HL-60 (cell line): ENCODE results near the gene TSHZ1.

Experiments used
- DNase-seq, 2 experiments: peaks; one replicate each; pipeline ENCODE4 v3.0.0-alpha.2; 2010 to 2020; ENCODE audit warnings: low read depth in 1 of 2, low spot score in 1 of 2
- H3K27ac ChIP-seq: fragments of 250-450 bp; sonication (Bioruptor Pico); replicated peaks from 2 replicates; pipeline ENCODE4 v1.5.1; 2020; ENCODE audit warnings: mild to moderate bottlenecking, moderate library complexity
- H3K27me3 ChIP-seq: fragments of 250-450 bp; sonication (Bioruptor Pico); 2 replicates; pipeline ENCODE4 v1.5.1; 2021; ENCODE audit warnings: mild to moderate bottlenecking, moderate library complexity; ENCODE audit not compliant: insufficient read depth, poor library complexity, severe bottlenecking
- H3K4me3 ChIP-seq: replicated peaks from 2 replicates; pipeline ENCODE4 v1.5.1; 2011; ENCODE audit warnings: mild to moderate bottlenecking, control low read depth, low read length; ENCODE audit not compliant: insufficient read depth
- CTCF ChIP-seq: IDR thresholded peaks from one replicate; pipeline ENCODE4 v1.5.1; 2011; ENCODE audit warnings: low read length, control low read depth, inconsistent platforms; ENCODE audit not compliant: insufficient read depth
- GABPA ChIP-seq: IDR thresholded peaks from 2 replicates; pipeline ENCODE4 v1.6.1; 2012; ENCODE audit warnings: low read depth
- POLR2AphosphoS5 ChIP-seq: IDR thresholded peaks from 2 replicates; pipeline ENCODE4 v1.6.1; 2012; ENCODE audit warnings: low read depth
- REST ChIP-seq: IDR thresholded peaks from 2 replicates; pipeline ENCODE4 v1.6.1; 2012; ENCODE audit warnings: low read depth; ENCODE audit not compliant: insufficient replicate concordance
- SPI1 ChIP-seq: IDR thresholded peaks from 2 replicates; pipeline ENCODE4 v1.6.1; 2012; ENCODE audit warnings: low read depth, mild to moderate bottlenecking, borderline replicate concordance

Gene TSHZ1

DNA sequence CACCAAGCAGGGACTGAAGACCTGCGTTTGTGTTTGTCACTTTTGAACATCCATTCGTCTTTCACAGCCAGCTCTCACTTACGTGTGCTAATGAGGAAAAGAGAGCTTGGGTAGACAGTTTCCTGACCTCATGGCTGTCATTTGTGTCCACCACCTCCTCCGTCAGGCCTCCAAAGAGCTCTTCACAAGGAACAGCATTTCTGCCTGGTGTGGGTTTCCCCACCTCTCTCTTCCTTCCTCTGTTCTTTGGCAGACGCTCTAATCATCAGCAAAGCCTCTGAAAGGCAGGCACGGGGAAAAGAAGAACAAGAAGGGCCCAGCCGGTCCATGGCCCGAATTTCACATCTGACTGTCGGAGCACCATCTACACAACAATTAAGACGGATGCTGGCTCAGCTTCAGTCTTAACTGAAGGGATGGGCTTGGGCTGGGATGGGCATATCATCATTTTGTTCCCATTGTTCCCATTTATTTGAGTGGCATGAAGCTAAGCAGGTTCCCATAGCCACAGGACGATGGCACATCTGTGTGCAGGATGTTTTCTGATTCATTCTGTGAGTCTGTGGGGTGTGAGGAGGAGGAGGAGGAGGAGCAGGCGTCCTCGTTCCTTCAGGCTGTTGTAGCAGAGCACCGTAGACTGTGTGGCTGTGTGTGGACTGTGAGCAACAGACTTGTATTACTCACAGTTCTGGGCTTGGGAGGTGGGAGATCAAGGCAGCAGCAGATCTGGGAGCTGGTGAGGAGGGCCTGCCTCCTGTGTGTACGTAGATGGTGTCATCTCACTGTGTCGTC is 66.4 kb downstream of the TSHZ1 start:
- DNase-seq, result peak in 1 of 2 experiments; percentile 23
- TF ChIP-seq GABPA (no peak), POLR2AphosphoS5 (no peak), CTCF (no peak), SPI1 (no peak), REST (no peak)
- no peaks in the 10 kb centered on the region for H3K27me3 ChIP-seq
- H3K27ac ChIP-seq, result no peak overlapping the region
- no peak overlapping the region for H3K4me3 ChIP-seq

DNA sequence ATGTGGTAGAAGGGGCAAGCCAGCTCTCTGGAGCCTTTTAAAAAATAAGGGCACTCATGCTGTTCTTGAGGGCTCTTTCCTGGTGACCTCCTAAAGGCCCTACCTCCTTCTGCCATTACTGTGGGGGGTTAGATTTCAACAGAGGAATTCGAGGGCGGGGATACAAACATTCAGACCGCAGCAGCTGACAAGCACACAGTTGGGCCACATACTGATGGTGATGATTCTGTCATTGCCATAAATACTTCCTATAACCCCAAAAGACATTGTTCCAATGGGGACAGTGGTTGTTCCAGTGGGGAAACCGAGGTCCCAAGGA is 67.0 kb downstream of the TSHZ1 start:
- Histone ChIP-seq H3K4me3 (no peak overlapping the region), H3K27ac (no peak overlapping the region), H3K27me3 (no peaks in the 10 kb centered on the region)
- TF ChIP-seq POLR2AphosphoS5, result no peak
- DNase-seq, result no peak

DNA sequence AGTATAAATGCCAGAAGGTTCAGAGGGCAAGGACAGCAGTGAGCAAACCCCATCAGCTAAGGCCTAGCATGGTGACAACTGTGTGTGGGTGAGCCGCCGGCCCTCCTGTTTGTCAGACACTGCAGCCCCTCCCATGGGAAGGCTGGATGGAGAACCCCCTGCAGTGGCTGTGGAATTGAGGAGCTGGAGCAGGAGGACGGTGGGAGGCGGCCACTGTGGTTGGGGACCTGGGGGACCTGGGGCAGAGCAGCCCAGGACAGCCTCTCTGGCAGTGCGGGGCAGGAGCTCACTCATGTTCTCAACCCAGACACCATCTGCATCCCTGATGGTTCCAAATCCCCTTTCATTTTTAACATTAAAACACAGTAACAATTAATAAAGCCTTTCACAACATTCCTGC is 68.8 kb downstream of the TSHZ1 start:
- H3K27me3 ChIP-seq, result no peaks in the 10 kb centered on the region
- TF ChIP-seq GABPA, result no peak
- TF ChIP-seq SPI1, result no peak
- no peak for TF ChIP-seq REST
- TF ChIP-seq POLR2AphosphoS5, result no peak
- TF ChIP-seq CTCF, result no peak
- H3K27ac ChIP-seq, result no peak overlapping the region
- H3K4me3 ChIP-seq, result no peak overlapping the region
- no peak for DNase-seq

DNA sequence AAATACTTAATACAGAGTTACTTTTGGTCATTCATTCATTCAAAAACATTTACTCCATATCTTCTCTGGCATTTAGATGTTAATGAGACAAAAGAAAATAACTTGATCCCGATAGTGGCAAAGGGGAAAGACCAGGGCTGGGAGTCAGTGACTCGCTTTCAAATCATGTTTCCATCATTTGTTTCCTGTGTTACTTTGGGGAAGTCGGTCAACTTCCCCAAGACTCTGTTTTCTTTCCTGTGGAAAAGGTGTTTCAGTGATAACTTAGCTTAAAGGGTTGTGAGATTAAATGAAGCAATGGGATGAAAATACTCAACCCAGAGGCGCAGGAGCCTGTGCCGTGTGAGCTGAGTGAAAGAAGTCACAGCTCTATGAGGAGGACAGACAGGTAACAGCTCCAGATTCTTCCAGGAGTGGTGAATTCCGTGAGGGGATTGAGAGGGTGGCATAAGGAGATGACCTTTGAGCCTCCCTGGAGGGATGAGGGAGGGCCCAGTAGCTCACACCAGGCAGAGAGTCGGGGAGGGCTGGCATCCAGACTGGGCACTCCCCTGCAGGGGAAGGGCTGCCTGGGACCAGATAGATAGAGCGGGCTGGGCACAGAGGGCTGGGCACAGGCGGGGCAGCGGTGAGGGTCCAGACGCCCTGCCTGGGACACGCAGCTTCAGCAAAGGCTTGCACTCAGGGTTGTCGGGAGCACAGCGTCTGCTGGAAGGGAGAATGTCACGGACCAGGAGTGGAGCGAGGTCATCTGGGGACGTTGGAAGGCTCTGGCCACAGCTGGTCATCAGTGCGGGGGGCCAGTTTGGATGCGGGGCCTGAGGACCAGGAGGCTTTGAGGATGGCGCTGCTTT is 70.1 kb downstream of the TSHZ1 start:
- Histone ChIP-seq H3K4me3 (no peak overlapping the region), H3K27me3 (no peaks in the 10 kb centered on the region), H3K27ac (no peak overlapping the region)
- TF ChIP-seq CTCF, result no peak
- no peak for TF ChIP-seq GABPA
- no peak for TF ChIP-seq POLR2AphosphoS5
- no peak for TF ChIP-seq SPI1
- TF ChIP-seq REST, result no peak
- DNase-seq, result no peak
